ACC112 (cell line): ENCODE data around the gene TTC16.

Experiments used
- H2AFZ ChIP-seq: fragments of 200-600 bp; sonication (generic); one replicate; pipeline ENCODE4 v1.6.0; 2017; ENCODE audit warnings: antibody characterized with exemption, low read length; ENCODE audit not compliant: unreplicated experiment
- H3K27ac ChIP-seq: fragments of 200-600 bp; sonication (generic); 2 replicates; pipeline ENCODE4 v1.5.1; 2014; ENCODE audit warnings: low read depth, mild to moderate bottlenecking, antibody characterized with exemption, low read length, moderate library complexity
- H3K27me3 ChIP-seq: fragments of 200-600 bp; sonication (generic); 2 replicates; pipeline ENCODE4 v1.6.1; 2014; ENCODE audit warnings: mild to moderate bottlenecking, antibody characterized with exemption, low read length, moderate library complexity, mixed read lengths; ENCODE audit not compliant: insufficient read depth
- H3K36me3 ChIP-seq: fragments of 200-600 bp; sonication (generic); 2 replicates; pipeline ENCODE4 v1.6.1; 2016; ENCODE audit warnings: mild to moderate bottlenecking, antibody characterized with exemption, low read length, moderate library complexity, mixed read lengths; ENCODE audit not compliant: insufficient read depth
- H3K4me1 ChIP-seq: fragments of 200-600 bp; sonication (generic); one replicate; pipeline ENCODE4 v1.6.1; 2016; ENCODE audit warnings: low read length, mixed read lengths; ENCODE audit not compliant: insufficient read depth, unreplicated experiment, control insufficient read depth
- H3K4me3 ChIP-seq: fragments of 200-600 bp; sonication (generic); 2 replicates; pipeline ENCODE4 v1.5.1; 2014; ENCODE audit warnings: mild to moderate bottlenecking, low read depth, low read length
- H3K79me2 ChIP-seq: fragments of 200-600 bp; sonication (generic); one replicate; pipeline ENCODE4 v1.6.0; 2016; ENCODE audit warnings: low read length; ENCODE audit not compliant: control insufficient read depth, unreplicated experiment, insufficient read depth

Gene TTC16

DNA sequence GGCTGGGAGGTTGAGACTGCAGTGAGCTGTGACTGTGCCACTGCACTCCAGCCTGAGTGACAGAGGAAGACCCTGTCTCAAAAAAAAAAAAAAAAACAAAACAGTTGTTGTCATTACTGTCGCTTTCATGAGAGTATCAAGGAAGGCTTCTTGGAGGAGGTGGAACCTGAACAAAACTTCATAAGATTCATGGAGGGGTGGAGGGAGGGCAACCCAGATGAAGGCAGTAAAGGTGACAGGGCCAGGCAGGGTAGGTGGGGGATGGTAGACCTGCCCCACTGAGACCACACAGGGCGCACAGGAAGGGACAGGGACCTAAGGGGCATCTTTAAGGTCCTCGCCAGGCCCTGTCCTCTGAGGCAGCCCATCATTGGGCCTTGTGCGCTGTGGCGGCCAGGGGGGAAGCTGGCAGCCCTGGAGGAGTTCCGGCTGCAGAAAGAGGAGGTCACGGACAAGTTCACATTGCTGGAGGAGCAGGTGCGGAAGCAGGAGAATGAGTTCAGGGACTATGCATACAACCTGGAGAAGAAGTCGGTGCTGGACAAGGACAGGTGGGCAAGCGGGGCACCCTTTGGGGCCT lies 5.6 kb upstream of the TTC16 start:
- peaks cover 8% of the 10 kb centered on the region for H3K4me1 ChIP-seq
- peaks cover 4% of the 10 kb centered on the region for H3K79me2 ChIP-seq
- H3K27ac ChIP-seq, result no peak overlapping the region
- peaks cover 5% of the 10 kb centered on the region; the same call in 1 of the 2 replicates for H3K36me3 ChIP-seq
- no peaks in the 10 kb centered on the region for H3K27me3 ChIP-seq
- no peak overlapping the region for H2AFZ ChIP-seq
- H3K4me3 ChIP-seq, result no peak overlapping the region

- peaks cover 8% of the 10 kb centered on the region for H3K4me1 ChIP-seq
- no peak overlapping the region for H3K27ac ChIP-seq
- H3K36me3 ChIP-seq, result peaks cover 5% of the 10 kb centered on the region; the same call in 1 of the 2 replicates
- no peak overlapping the region for H2AFZ ChIP-seq
- no peaks in the 10 kb centered on the region for H3K27me3 ChIP-seq
- no peak overlapping the region for H3K4me3 ChIP-seq
- peaks cover 4% of the 10 kb centered on the region for H3K79me2 ChIP-seq
Observed at GRCh38 chr9:127711226-127711701, 4.6 kb upstream of the TTC16 start.

DNA sequence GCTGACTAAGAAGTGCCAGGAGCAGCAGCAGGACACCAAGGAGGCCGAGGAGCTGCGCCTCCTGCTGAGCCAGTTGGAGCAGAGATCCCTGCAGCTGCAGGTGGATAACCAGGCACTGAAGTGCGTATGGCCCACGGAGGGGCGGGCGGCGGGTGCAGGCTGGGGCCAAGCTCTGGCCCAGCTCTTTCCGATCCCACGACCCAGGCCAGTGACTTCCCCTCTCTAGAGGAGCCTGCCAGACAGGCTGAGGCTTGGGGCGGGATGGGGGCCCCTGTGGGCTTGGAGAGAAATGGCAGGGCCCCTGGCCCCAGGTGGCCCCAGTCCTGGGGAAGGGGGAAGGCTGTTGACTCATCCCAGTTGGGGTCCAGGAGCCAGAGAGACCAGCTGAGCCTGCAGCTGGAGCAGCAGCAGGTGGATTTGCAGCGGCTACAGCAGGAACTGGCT lies 4.0 kb upstream of the TTC16 start:
- Histone ChIP-seq H3K27ac (no peak overlapping the region), H3K79me2 (peaks cover 4% of the 10 kb centered on the region), H2AFZ (no peak overlapping the region), H3K4me1 (peaks cover 8% of the 10 kb centered on the region), H3K4me3 (no peak overlapping the region), H3K27me3 (no peaks in the 10 kb centered on the region), H3K36me3 (peaks cover 5% of the 10 kb centered on the region; the same call in 1 of the 2 replicates)

DNA sequence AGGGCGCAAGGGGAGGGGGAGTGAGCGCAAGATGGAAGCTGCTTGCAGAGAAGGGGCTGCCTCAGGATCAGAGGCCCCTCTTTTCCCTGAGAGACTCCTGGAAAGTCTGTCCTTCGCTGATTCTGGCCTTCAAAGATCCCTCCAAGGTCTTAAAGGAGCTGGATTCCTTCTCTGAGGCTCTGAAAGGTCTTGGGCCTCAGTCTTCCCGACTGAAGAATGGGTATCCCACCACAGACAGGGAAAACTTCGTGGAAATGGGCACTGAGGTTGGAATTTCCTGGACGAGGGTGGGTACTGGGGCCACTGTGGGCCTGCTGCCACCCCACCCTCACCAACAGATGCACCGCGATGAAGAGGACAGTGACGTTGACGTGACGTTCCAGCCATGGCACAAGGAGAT lies 3.5 kb upstream of the TTC16 start:
- Histone ChIP-seq H3K36me3 (peaks cover 5% of the 10 kb centered on the region; the same call in 1 of the 2 replicates), H3K4me1 (peaks cover 8% of the 10 kb centered on the region), H3K4me3 (no peak overlapping the region), H3K27me3 (no peaks in the 10 kb centered on the region), H2AFZ (no peak overlapping the region), H3K27ac (no peak overlapping the region), H3K79me2 (peaks cover 4% of the 10 kb centered on the region)

DNA sequence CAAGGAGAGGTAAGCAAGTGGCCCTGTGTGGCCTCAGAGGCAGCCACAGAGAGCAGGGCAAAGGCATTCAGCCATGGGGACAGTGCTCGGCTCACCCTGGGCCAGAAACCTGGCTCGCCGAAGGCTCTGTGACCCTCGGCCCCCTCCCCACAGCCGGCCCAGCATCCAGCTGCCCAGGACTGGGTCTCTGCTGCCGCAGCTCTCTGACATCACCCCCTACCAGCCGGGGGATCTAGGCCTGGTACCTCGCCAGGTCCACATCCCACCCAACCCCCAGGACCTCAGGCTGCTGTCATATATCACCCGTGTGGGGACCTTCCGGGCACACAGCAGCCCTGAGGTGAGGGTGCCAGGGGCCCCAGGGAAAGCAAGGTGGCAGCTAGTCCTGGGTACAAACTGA lies 3.0 kb upstream of the TTC16 start:
- Histone ChIP-seq H2AFZ (no peak overlapping the region), H3K79me2 (peaks cover 4% of the 10 kb centered on the region), H3K27me3 (no peaks in the 10 kb centered on the region), H3K4me3 (no peak overlapping the region), H3K4me1 (peaks cover 8% of the 10 kb centered on the region), H3K27ac (no peak overlapping the region), H3K36me3 (peaks cover 5% of the 10 kb centered on the region; the same call in 1 of the 2 replicates)

DNA sequence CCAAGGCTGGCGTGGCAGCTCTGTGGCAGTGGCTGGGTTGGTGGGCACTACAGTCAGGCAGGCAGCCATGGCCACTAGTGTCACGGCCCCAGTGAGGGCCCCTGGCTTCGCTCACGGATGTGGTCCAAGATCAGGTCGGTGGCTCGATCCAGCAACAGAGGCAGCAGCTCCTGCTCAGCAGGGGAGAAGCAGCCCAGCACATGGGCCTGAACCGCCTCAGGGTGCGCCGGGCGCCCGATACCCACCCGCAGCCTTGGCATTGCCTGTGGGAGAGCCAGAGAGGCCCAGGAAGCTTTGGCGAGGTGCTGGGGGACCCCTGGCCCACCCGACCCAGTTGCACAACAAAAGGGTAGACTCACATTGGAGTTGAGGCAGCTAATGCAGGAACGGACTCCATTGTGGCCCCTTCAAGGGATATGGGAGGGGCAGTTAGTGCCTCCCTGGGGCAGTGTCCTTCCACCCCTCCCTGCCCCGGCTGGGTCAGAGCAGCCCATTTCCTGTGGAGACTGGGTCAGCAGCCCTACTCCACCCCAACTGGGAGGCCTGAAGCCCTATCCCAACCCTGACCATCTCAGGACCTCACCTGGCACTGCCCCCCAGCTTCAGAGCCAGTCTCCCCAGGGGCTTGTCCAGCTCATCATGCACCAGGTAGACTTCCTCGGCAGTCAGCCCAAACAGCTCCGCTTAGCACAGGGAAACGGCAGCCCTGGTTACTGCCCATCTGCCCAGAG lies 1.7 kb upstream of the TTC16 start:
- Histone ChIP-seq H3K79me2 (peaks cover 4% of the 10 kb centered on the region), H2AFZ (no peak overlapping the region), H3K36me3 (no peaks in the 10 kb centered on the region), H3K4me1 (peaks cover 8% of the 10 kb centered on the region), H3K27ac (no peak overlapping the region), H3K4me3 (peak overlapping the region; percentile 74), H3K27me3 (no peaks in the 10 kb centered on the region)

DNA sequence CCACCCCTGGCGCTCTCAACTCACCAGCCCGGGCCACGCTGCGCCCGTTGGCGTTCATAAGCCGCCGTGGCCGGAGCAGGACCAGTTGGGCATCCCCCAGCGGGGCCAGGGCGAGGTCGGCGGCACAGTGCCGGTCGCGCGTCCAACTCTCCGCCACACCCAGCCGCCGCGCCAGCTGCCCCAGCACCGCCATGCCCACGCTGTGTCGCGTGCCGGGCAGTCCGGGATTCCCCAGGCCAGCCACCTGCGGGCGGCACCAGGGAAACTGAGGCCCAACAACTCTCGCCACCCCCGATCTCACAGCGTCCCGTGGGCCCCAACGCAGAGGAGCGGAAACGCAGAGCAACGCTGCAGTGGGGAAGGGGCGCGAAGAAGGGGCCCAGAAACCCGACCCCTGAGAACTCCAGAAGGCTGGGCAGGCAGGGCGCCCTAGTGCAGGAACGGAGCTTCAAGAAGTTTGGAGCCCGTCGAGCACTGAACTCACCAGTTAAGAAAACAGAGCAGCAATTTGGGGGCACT lies 869 bp upstream of the TTC16 start:
- peaks cover 8% of the 10 kb centered on the region for H3K4me1 ChIP-seq
- H3K27me3 ChIP-seq, result no peaks in the 10 kb centered on the region
- H3K79me2 ChIP-seq, result peaks cover 4% of the 10 kb centered on the region
- peak overlapping the region; percentile 39; the same call in 1 of the 2 replicates for H3K27ac ChIP-seq
- H2AFZ ChIP-seq, result peak overlapping the region; percentile 84
- H3K4me3 ChIP-seq, result peak overlapping the region; percentile 91
- no peaks in the 10 kb centered on the region for H3K36me3 ChIP-seq

GRCh38 chr9:127716412-127716811 lies 533 bp downstream of the TTC16 start:
- Histone ChIP-seq H3K4me1 (peaks cover 14% of the 10 kb centered on the region), H2AFZ (peak overlapping the region; percentile 57), H3K79me2 (peaks cover 4% of the 10 kb centered on the region), H3K36me3 (no peaks in the 10 kb centered on the region), H3K4me3 (peak overlapping the region; percentile 91), H3K27ac (peak overlapping the region; percentile 21; the same call in 1 of the 2 replicates), H3K27me3 (no peaks in the 10 kb centered on the region)

- Histone ChIP-seq H3K79me2 (peaks cover 4% of the 10 kb centered on the region), H3K27ac (no peak overlapping the region), H2AFZ (no peak overlapping the region), H3K4me1 (peaks cover 14% of the 10 kb centered on the region), H3K36me3 (no peaks in the 10 kb centered on the region), H3K4me3 (no peak overlapping the region), H3K27me3 (no peaks in the 10 kb centered on the region)
Observed at GRCh38 chr9:127717766-127718165, 1.9 kb downstream of the TTC16 start.

DNA sequence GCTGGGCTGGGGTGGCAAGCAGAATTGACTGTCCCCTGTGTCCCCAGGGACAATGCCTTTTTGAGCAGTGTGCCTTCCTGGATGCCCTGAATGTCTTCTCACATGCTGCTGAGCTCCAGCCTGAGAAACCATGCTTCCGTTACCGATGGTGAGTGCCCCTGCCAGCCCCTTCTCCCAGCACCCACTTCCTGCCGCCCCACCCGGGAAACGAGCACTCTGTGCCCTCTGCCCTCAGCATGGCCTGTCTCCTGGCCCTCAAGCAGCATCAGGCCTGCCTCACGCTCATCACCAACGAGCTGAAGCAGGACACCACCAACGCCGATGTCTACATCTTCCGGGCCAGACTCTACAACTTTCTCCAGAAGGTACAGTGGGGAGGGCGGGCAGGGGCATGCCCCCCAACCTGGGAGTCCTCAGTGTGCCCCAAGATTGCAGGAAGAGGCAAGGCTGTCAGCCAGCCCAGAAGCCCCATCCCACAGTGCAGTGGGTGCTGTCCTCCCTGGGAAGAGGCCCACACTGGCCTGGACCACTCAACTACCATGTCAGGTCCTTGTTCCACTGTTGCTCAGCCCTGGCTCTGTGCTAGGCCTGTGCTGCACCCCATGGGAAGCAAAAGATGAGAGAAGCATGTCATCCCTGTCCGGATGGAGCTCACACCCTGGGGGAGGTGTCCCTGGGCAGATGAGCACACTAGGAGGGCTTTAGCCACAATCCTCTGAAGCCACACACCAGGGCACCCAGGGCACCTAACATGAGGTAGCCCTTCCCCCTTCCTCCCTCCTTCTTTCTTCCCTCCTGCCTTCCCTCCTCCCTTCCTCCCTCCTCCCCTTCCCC lies 4.4 kb downstream of the TTC16 start:
- Histone ChIP-seq H3K4me1 (peaks cover 24% of the 10 kb centered on the region), H3K27me3 (no peaks in the 10 kb centered on the region), H3K4me3 (no peak overlapping the region), H3K36me3 (no peaks in the 10 kb centered on the region), H3K79me2 (no peaks in the 10 kb centered on the region), H2AFZ (no peak overlapping the region), H3K27ac (no peak overlapping the region)
